Left renal pelvis (tissue), 4 donors: ENCODE results near the gene MFN2. TPM values are rescaled to one million over a fixed set of nuclear protein-coding genes. Genes with fewer than 3 reads are reported as not detected.
"Not testable (repeated sequence)": the region's sequence is repeated elsewhere in the genome, so short reads cannot be mapped to it uniquely, and the experiment has no call there.

Source experiments
- DNase-seq, 4 donors: peaks; one replicate each; pipeline ENCODE4 v3.0.0-alpha.2; 2013; ENCODE audit warnings: low read depth in 4 of 4, low spot score in 3 of 4
- polyA plus RNA-seq, 4 donors: library from polyadenylated mRNA; unstranded; fragments of 120-200 nt; gene quantifications; one replicate each; pipeline ENCODE4 v1.2.1, GENCODE V29; 2013; ENCODE audit not compliant: insufficient read length in 4 of 4

Gene MFN2
- polyA plus RNA-seq, 4 donors: 59.4 to 69.5 (median 64.0) TPM

- DNase-seq: no peak
Measured at GRCh38 chr1:11991969-11992676, 11.9 kb downstream of the MFN2 start.

- DNase-seq: no peak
Measured at GRCh38 chr1:11997081-11997850, 17.0 kb downstream of the MFN2 start.

GRCh38 chr1:11998636-11999035 lies 18.4 kb downstream of the MFN2 start:
- DNase-seq: no peak

- no peak for DNase-seq
Measured at GRCh38 chr1:11999236-11999635, 19.0 kb downstream of the MFN2 start.

- no peak for DNase-seq
Measured at GRCh38 chr1:12001249-12001917, 21.1 kb downstream of the MFN2 start.

- DNase-seq: no peak
Measured at GRCh38 chr1:12001996-12002493, 21.8 kb downstream of the MFN2 start.

- DNase-seq: no peak
Measured at GRCh38 chr1:12003762-12004161, 23.5 kb downstream of the MFN2 start.

- DNase-seq: no peak
Measured at GRCh38 chr1:12005488-12006166, 25.4 kb downstream of the MFN2 start.

- no peak for DNase-seq
Measured at GRCh38 chr1:12006167-12006921, 26.1 kb downstream of the MFN2 start.

- DNase-seq: no peak
Measured at GRCh38 chr1:12007204-12007603, 27.0 kb downstream of the MFN2 start.

- DNase-seq: not testable (repeated sequence)
Measured at GRCh38 chr1:12008355-12008754, 28.1 kb downstream of the MFN2 start.

GRCh38 chr1:12009318-12009947 lies 29.2 kb downstream of the MFN2 start:
- DNase-seq: no peak

- DNase-seq: no peak
Measured at GRCh38 chr1:12010746-12011570, 30.7 kb downstream of the MFN2 start.

- DNase-seq: no peak
Measured at GRCh38 chr1:12011998-12012397, 31.8 kb downstream of the MFN2 start.

- DNase-seq: no peak
Measured at GRCh38 chr1:12012560-12013316, 32.5 kb downstream of the MFN2 start.

GRCh38 chr1:12014141-12014991 lies 34.1 kb downstream of the MFN2 start:
- DNase-seq: no peak

- DNase-seq: no peak
Measured at GRCh38 chr1:12015001-12015491, 34.8 kb downstream of the MFN2 start.
